ENCODE data around the gene C6orf141.

C6orf141 gene

DNA sequence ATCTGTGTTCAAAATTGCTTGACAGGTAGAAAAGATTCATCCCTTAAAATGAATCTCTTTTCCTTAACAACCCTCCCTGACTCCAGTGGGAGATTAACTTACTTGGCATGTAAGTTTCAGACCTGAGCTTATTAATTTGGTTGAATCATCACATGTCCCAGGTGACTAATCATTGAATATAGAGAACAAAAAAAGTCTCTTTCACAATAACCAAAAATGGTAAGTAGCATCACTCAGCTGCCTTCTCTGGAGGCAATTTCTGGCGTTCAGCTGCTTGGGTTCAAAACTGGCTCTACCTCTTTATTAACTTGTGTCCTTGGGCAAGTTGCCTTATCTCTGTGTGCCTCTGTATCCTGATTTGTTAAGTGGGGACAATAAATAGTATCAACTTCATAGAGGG, 2.9 kb downstream of the C6orf141 start:
- no peak for DNase-seq (ENCODE audit: low read depth)
- TF ChIP-seq, protein P1, sequence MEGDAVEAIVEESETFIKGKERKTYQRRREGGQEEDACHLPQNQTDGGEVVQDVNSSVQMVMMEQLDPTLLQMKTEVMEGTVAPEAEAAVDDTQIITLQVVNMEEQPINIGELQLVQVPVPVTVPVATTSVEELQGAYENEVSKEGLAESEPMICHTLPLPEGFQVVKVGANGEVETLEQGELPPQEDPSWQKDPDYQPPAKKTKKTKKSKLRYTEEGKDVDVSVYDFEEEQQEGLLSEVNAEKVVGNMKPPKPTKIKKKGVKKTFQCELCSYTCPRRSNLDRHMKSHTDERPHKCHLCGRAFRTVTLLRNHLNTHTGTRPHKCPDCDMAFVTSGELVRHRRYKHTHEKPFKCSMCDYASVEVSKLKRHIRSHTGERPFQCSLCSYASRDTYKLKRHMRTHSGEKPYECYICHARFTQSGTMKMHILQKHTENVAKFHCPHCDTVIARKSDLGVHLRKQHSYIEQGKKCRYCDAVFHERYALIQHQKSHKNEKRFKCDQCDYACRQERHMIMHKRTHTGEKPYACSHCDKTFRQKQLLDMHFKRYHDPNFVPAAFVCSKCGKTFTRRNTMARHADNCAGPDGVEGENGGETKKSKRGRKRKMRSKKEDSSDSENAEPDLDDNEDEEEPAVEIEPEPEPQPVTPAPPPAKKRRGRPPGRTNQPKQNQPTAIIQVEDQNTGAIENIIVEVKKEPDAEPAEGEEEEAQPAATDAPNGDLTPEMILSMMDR (IDR thresholded peaks at IDR 0.05; ENCODE audit: low read length, missing control alignments), result no peak
- H3K4me3 ChIP-seq (replicated peaks; ENCODE audit: low read depth, low read length), result no peak overlapping the region

DNA sequence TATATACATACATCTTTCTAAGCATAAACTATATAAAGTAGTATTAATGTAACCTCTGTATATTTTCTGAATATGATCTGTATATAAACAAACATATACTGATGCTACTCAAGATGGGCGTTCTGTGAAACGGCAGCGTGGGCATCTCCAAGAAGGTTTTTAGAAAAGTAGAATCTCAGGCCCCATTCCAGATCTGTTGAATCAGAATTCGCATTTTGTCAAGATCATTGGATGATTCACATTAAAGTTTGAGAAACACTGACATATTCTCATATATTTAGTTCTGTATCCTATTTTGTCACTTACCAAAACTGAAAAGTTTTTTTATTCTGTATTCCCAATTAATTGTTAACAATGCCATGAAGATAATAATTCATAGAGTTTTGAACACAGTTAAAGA, 5.5 kb downstream of the C6orf141 start:
- TF ChIP-seq, protein P1 (IDR thresholded peaks at IDR 0.05; ENCODE audit: low read length, missing control alignments), result no peak
- DNase-seq (ENCODE audit: low read depth), result no peak
- no peak overlapping the region for H3K4me3 ChIP-seq (replicated peaks; ENCODE audit: low read depth, low read length)

DNA sequence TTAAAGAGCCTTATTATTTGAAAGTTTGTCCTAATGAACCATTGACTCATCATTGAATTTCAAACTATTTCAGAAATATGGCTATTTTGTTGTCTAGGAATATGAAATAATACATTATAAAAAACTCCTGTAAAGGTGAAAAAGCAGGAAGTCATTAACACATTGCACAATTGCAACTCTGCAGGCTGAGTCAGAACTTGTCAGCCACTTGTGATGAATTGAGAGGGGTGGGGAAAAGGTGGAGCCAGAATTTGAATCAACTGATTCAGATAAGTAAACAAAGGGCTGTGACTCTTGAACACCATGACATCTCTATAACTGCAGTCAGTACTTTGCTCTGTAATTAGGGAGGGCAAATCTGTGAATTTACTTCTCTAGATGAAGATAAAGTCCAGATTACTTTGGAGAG, 6.0 kb downstream of the C6orf141 start:
- TF ChIP-seq, protein P1 (IDR thresholded peaks at IDR 0.05; ENCODE audit: low read length, missing control alignments), result no peak
- H3K4me3 ChIP-seq (replicated peaks; ENCODE audit: low read depth, low read length), result no peak overlapping the region
- peak; percentile 65 for DNase-seq (ENCODE audit: low read depth)

DNA sequence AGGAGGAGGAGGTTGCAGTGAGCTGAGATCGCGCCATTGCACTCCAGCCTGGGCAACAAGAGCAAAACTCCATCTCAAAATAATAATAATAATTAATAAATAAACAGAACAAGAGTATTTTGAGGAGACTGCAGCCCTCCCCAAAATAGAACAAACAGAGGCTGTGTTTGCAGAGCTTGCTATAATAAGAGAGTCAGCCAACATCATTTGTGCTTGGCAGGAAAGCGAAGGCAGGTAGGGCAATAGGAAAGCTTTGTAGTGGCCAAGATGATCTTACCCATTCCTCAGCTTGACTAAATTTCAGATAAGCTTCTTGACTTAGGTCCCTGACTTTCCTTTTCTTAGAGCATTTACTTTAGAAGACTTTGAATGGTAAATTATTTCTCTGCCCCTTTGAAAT, 6.7 kb downstream of the C6orf141 start:
- H3K4me3 ChIP-seq (replicated peaks; ENCODE audit: low read depth, low read length), result no peak overlapping the region
- TF ChIP-seq, protein P1 (IDR thresholded peaks at IDR 0.05; ENCODE audit: low read length, missing control alignments), result no peak
- DNase-seq (ENCODE audit: low read depth), result no peak

DNA sequence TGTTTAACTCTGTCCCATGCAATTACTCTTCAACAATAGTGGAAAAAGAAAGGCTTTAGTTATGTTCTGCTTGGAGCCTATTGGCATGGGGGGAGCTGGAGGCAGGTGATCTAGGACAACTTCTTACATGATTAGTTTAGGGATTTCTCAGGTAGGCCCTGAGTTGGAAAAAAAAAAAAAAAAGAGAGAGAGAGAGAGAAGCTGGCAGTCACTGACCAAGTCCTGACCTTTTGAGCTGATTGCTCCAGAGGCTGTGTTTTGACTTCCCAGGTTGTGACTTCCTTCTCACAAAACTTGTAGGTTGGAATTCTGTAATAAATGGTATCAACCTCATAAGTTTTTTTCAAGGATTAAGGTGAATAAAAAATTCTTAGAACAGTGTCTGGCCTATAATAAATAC, 7.8 kb downstream of the C6orf141 start:
- DNase-seq (ENCODE audit: low read depth), result no peak
- TF ChIP-seq, protein P1 (IDR thresholded peaks at IDR 0.05; ENCODE audit: low read length, missing control alignments), result no peak
- no peak overlapping the region for H3K4me3 ChIP-seq (replicated peaks; ENCODE audit: low read depth, low read length)

DNA sequence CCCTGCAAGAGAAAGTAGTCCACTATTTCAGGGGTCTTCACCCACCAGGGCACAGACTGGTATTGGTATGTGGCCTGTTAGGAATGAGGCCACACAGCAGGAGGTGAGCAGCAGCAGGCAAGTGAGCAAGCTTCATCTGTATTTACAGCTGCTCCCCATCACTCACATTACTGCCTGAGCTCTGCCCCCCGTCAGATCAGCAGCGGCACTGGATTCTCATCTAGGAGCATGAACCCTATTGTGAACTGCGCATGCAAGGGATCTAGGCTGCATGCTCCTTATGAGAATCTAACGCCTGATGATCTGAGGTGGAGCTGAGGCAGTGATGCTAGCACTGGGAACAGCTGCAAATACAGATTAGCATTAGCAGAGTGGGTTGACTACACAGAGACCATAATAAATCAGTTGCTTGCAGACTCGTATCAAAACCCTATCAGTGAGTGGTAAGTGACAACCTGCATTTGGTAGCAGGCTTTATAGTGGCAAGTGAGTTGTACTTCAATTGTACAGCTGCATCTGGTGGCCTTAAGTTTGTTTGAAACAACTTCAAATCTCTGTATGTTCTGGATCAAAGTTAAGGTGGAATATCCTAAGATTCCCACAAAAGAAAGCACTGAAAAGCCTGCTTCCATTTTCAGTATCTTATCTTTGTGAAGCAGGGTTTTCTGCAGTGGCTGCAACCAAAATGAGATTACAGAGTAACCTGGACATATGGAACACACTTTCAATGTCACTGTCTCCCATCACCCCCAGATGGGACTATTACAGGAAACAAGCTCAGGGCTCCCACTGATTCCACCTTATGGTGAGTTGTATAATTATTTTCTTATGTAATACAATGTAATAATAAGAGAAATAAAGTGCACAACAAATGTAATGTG, 12.8 kb downstream of the C6orf141 start:
- no peak overlapping the region for H3K4me3 ChIP-seq (replicated peaks; ENCODE audit: low read depth, low read length)
- TF ChIP-seq, protein P1 (IDR thresholded peaks at IDR 0.05; ENCODE audit: low read length, missing control alignments), result no peak
- no peak for DNase-seq (ENCODE audit: low read depth)

DNA sequence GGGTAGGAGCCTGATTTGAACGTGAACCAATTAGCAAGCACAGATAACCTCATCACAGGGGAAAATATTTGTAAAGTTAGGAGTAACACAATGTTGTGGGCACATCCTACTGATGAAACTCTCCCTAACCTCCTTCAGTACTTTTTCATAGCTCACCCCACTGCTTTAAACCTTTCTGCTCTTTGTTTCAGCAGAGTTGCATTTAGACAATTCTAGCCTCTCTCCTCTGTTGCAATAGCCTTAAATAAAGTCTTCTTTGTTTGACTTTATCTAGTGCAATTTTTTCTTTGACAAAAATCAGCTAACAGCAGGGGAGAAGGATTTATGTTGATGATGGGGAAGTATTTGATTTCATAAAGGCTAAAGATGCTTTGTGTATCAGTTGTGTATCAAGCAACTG, 14.1 kb downstream of the C6orf141 start:
- no peak for DNase-seq (ENCODE audit: low read depth)
- no peak overlapping the region for H3K4me3 ChIP-seq (replicated peaks; ENCODE audit: low read depth, low read length)
- TF ChIP-seq, protein P1 (IDR thresholded peaks at IDR 0.05; ENCODE audit: low read length, missing control alignments), result no peak
